Neutrophil (primary cell): ENCODE measurements around the gene KIFC3.
"Not testable (repeated sequence)": the region's sequence is repeated elsewhere in the genome, so short reads cannot be mapped to it uniquely, and the experiment has no call there.

Experiments
- H3K27ac ChIP-seq: fragments of 200-600 bp; sonication (generic); 2 replicates; pipeline ENCODE4 v1.5.1; 2016; ENCODE audit warnings: mild to moderate bottlenecking, moderate library complexity
- H3K27me3 ChIP-seq: fragments of 200-600 bp; sonication (generic); 2 replicates; pipeline ENCODE4 v1.6.0; 2016; ENCODE audit warnings: mild to moderate bottlenecking
- H3K36me3 ChIP-seq: fragments of 200-600 bp; sonication (generic); 2 replicates; pipeline ENCODE4 v1.5.1; 2017
- H3K4me1 ChIP-seq, 2 experiments: fragments of 200-600 bp in 1 of 2; sonication (generic) in 1 of 2; 1 replicate in 1 of 2; 2 replicates in 1 of 2; pipeline versions ENCODE4 v1.5.1 to v1.6.1; 2013 to 2016; ENCODE audit warnings: low read depth in 1 of 2, low read length in 1 of 2, mild to moderate bottlenecking in 1 of 2, moderate library complexity in 1 of 2; ENCODE audit not compliant: control insufficient read depth in 1 of 2, insufficient read depth in 1 of 2
- H3K4me3 ChIP-seq, 2 experiments: fragments of 200-600 bp in 1 of 2; sonication (generic) in 1 of 2; 1 replicate in 1 of 2; 2 replicates in 1 of 2; pipeline ENCODE4 v1.5.1; 2013 to 2016; ENCODE audit warnings: low read depth in 1 of 2, low read length in 1 of 2, mild to moderate bottlenecking in 1 of 2, moderate library complexity in 1 of 2
- H3K9me3 ChIP-seq: fragments of 200-600 bp; sonication (generic); 2 replicates; pipeline ENCODE4 v1.5.1; 2016
- CTCF ChIP-seq: fragments of 200-600 bp; sonication (generic); IDR thresholded peaks from 2 replicates; pipeline ENCODE4 v1.5.1; 2016; ENCODE audit warnings: antibody characterized with exemption

The KIFC3 gene

GRCh38 chr16:57734308-57734924, 67.9 kb downstream of the KIFC3 start:
- peak overlapping the region; percentile 90 to 100 for H3K4me3 ChIP-seq
- H3K27ac ChIP-seq: peak overlapping the region; percentile 74
- peaks cover 19 to 20% of the 10 kb centered on the region in 2 experiments for H3K4me1 ChIP-seq
- no peaks in the 10 kb centered on the region for H3K9me3 ChIP-seq
- no peak for TF ChIP-seq CTCF
- H3K27me3 ChIP-seq: no peaks in the 10 kb centered on the region
- no peaks in the 10 kb centered on the region for H3K36me3 ChIP-seq

DNA sequence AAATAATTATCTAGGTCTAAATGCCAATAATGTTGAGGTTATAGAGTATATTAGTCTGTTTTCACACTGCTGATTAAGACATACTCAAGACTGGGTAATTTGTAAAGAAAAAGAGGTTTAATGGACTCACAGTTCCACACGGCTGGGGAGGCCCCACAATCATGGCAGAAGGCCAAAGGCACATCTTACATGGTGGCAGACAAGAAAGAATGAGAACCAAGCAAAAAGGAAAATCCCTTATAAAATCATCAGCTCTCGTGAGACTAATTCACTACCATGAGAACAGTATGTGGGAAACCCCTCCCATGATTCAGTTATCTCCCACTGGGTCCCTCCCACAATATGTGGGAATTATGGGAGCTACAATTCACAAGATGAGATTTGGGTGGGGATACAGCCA, 69.6 kb downstream of the KIFC3 start:
- TF ChIP-seq CTCF: no peak
- H3K9me3 ChIP-seq: no peaks in the 10 kb centered on the region
- no peaks in the 10 kb centered on the region for H3K36me3 ChIP-seq
- no peak overlapping the region for H3K4me3 ChIP-seq
- H3K27ac ChIP-seq: no peak overlapping the region
- H3K4me1 ChIP-seq: peaks cover 19 to 20% of the 10 kb centered on the region in 2 experiments
- H3K27me3 ChIP-seq: no peaks in the 10 kb centered on the region

GRCh38 chr16:57732037-57732436, 70.3 kb downstream of the KIFC3 start:
- TF ChIP-seq CTCF: no peak
- Histone ChIP-seq H3K27me3 (no peaks in the 10 kb centered on the region), H3K9me3 (no peaks in the 10 kb centered on the region), H3K27ac (no peak overlapping the region), H3K4me1 (peaks cover 19% of the 10 kb centered on the region in 2 experiments), H3K36me3 (no peaks in the 10 kb centered on the region), H3K4me3 (no peak overlapping the region)

DNA sequence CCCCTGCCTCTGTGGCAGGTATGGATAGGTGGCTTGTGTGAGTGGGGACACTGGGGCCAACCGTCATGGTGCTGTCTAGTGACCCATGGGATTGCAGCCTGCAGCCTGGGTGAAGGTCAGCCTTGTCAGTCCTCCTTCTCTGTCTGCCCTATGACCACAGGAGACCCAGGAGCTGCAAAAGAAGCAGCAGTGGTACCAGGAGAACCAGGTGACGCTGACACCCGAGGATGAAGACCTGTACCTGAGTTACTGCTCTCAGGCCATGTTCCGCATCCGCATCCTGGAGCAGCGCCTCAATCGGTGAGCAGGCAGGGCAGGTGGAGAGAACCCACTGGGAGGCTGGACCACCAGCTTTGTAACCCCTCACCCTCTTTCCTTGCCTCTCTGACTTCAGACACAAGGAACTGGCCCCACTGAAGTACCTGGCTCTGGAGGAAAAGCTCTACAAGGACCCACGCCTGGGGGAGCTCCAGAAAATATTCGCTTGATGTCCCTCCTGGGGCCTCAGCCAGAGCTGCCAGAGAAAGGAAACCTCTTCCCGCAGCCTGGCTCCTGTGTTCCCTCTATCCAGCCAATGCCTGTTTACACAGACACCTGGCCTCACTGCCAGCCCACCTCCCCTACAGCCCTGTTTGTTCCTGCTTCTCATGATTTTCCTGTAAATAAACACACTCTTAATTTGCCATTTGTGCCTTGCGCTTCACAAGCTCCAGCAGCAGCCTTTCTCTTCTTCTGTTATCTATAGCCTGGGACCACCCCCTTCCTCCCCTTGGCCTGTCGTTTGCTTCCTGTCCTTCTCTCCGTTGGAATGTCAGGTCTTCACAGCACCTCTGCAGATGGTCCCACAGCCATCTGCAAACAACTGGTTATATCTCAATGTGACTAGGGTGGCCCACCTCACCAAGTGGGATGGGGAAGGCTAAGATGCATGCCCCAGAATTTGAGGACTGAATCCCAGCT, 71.2 kb downstream of the KIFC3 start:
- no peaks in the 10 kb centered on the region for H3K9me3 ChIP-seq
- H3K4me1 ChIP-seq: peaks cover 9 to 10% of the 10 kb centered on the region in 2 experiments
- no peaks in the 10 kb centered on the region for H3K36me3 ChIP-seq
- H3K27me3 ChIP-seq: no peaks in the 10 kb centered on the region
- TF ChIP-seq CTCF: no peak
- H3K4me3 ChIP-seq: no peak overlapping the region
- H3K27ac ChIP-seq: no peak overlapping the region

GRCh38 chr16:57729852-57730251, 72.4 kb downstream of the KIFC3 start:
- not testable (repeated sequence) for H3K4me3 ChIP-seq, H3K36me3 ChIP-seq, H3K27me3 ChIP-seq, H3K4me1 ChIP-seq, H3K27ac ChIP-seq, H3K9me3 ChIP-seq

DNA sequence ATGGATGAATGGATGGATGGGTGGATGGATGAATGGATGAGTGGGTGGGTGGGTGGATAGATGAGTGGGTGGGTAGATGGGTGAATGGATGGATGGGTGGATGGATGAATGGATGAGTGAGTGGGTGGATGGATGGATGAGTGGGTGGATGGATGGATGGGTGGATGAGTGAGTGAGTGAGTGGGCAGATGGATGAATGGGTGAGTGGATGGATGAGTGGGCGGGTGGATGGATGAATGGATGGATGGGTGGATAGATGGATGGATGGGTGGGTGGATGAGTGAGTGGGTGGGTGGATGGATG, 73.2 kb downstream of the KIFC3 start:
- Histone ChIP-seq H3K4me1 (no peaks in the 10 kb centered on the region), H3K36me3 (no peaks in the 10 kb centered on the region), H3K27ac (no peak overlapping the region), H3K9me3 (no peaks in the 10 kb centered on the region), H3K4me3 (no peak overlapping the region), H3K27me3 (no peaks in the 10 kb centered on the region)
- TF ChIP-seq CTCF: no peak
